GM08714 (cell line): ENCODE data around the gene SPINK2.

ENCODE experiments used
- H3K4me3 ChIP-seq: fragments of 200-500 bp; sonication (Bioruptor generic); 2 replicates; pipeline ENCODE4 v1.5.1; 2014; ENCODE audit warnings: mild to moderate bottlenecking, low read length, inconsistent platforms
- ZNF274 ChIP-seq: IDR thresholded peaks from 2 replicates; pipeline ENCODE4 v1.6.1; 2012; ENCODE audit warnings: mild to moderate bottlenecking, low read depth, low read length

SPINK2 gene, protein sequence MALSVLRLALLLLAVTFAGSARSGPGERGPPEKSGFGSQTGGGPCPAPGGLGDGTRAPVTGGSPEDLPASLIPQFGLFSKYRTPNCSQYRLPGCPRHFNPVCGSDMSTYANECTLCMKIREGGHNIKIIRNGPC

DNA sequence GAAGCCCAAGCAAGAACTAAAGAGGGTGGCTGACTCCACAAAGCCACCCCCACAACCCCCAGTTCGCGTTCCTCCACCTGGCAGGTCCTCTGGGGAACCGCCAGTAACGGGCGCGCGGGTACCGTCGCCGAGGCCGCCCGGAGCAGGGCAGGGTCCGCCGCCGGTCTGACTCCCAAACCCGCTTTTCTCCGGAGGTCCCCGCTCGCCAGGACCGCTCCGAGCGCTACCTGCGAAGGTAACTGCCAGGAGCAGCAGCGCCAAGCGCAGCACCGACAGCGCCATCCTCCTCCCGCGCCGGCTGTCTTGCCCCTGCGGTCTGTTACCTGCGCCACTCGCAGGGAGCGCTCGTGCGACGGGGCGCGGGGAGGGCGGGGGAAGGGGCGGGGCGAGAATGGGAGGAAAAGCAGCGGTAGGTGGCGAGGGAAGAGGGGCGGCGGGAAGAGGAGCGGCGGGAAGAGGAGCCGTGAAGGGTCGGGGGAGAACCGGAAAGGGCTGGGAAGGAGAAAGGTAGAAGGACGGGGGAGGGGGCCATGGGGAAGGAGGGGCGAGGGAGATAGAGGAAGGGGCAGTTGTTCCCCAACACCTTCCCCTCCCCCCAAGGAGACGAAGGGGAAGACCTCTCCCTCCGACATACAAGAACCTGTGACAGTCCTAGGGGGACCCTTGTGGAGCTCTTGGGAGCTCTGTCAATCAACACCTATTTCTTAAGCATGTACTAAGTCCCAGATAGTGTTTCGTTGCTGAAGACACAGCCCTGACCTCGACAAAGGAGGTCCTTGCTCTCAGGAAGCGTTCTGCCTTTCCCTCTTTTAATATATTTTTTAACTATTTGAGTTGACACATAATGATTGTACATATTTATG lies at the start of gene SPINK2:
Gene SPINK2, minus strand, starts transcription at position 321 of the 863 bp plus-strand sequence. Its CDS starts 39 bp downstream, at position 282.
- H3K4me3 ChIP-seq, result peak within 1 kb of the TSS; percentile 29; the same call in 1 of the 2 replicates
- no peak for TF ChIP-seq ZNF274

DNA sequence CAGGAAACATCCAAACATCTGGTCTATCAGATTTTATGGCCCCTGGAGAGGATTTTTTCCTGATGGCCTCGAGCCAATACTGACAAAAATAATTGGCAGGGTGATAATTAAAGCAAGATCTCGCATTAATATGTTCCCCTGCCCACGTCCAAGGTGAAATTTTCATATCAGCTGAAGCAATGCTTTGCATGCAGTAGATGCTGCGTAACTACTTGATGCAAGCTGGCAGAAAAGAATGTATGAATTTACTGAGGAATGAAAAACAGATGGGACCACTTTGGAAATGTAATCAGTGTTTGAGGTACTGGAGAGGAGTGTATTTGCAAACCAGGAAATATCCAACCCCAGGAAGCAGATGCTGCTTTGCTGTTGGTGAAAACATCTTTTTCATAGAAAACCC lies 49.4 kb upstream of the SPINK2 start:
- H3K4me3 ChIP-seq, result no peak overlapping the region
- no peak for TF ChIP-seq ZNF274

DNA sequence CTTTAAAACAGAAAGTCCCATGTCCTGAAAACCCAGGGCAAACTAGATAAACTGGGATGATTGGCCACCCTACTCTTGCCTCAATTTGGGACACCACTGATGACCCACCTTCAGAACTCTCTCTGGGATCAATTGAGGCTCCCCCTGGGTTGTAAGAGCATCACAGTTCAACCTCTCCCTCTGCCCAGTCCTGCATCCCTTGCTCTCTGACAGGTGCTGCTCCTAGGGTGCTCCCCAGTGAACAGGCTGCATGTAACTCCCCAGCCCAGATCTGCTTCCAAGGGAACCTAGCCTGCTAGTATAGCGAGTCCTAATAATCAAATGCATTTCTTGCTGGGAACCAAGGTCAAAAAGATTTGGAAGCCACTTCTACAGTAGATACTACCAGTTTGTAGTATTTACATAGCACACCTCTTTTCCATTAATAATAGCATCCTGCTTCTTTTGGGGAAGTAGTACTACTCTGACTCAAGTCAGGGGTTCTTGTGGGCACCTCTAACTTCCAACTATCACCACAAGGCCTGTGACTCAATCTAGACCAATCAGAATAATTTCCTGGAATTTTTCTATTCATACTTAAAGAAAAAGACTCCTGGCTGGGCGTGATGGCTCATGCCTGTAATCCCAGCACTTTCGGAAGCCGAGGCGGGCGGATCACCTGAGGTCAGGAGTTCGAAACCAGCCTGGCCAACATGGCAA lies 42.1 kb upstream of the SPINK2 start:
- H3K4me3 ChIP-seq, result no peak overlapping the region
- no peak for TF ChIP-seq ZNF274

DNA sequence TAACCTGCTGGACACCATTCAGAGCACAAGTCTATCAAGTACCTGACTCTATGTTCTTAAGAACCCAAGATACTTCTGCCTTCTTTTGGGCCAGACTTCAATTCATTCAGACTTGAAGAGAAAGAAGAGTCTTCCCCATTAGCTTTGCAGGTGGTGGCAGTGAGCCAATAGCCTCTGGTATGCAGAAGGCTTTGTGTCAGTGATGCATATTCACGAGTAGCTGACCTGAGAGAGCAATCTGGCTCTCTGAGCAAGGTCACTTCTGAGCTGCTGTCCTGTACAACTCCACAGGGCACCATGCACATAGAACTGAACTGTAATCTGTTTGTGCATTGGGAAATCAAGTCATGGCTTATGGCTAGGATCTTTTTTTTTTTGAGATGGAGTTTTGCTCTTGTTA lies 39.9 kb upstream of the SPINK2 start:
- no peak overlapping the region for H3K4me3 ChIP-seq
- no peak for TF ChIP-seq ZNF274

DNA sequence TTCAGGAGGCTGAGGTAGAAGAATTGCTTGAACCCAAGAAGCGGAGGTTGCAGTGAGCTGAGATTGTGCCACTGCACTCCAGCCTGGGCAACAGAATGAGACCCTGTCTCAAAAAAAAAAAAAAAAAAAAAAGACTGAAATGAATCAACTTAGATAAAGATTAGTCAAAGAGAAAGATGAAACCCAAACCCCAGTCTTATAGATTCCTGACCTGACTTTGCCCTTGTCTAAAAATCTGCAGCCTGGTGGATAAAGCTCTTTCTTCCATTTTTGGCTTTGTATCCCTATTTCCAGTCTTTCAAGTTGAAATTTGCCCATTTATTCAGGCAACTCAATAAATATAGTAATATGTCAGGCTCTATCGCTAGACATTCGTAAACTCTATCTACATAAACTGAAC lies 39.3 kb upstream of the SPINK2 start:
- H3K4me3 ChIP-seq, result no peak overlapping the region
- no peak for TF ChIP-seq ZNF274

DNA sequence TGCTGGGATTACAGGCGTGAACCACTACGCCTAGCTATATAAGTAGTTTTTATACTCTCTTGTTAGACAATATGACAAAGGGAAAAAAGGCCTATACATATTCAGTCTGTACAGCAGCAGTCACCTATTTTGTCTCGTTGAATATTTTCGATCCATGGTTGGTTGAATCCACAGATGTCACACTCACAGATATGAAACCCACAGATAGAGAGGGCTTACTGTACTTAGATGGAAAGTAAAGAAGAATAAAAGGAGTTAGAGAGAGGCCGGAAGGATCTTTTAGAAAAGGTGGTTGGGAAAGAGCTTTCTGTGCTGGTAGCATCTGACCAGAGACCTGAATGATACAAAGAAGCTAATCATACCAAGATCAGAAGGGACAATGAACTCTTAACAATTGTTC lies 38.3 kb upstream of the SPINK2 start:
- H3K4me3 ChIP-seq, result no peak overlapping the region
- TF ChIP-seq ZNF274, result no peak

DNA sequence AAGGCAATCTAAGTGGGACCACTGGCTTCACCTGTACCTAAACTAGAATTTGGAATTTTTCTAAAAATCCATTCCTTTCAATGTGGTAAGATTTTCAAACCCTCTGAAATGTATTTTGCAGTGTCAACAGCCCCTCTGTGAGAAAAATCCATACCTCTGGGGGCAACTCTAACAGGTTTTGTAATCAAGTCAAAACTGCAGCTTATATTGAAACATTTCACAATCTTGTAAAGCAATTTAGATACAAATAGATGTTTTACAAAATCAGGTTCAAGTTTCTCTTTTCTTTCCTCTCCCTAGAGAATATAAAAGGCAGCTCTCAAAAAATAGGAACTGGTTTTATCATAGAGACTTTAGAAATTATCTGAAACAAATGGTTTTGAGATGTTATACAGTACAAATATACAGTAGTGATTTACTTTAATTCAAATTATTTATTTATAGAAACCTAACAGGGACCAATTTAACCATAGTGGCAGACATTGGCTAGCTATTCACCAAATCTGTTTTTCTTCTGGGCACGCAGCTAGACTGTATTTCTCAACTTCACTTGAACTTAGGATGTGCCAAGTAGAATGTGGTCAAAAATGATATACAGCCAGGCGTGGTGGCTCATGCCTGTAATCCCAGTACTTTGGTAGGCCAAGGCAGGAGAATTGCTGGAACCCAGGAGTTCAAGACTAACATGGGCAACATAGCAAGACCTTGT lies 36.3 kb upstream of the SPINK2 start:
- no peak for TF ChIP-seq ZNF274
- no peak overlapping the region for H3K4me3 ChIP-seq

DNA sequence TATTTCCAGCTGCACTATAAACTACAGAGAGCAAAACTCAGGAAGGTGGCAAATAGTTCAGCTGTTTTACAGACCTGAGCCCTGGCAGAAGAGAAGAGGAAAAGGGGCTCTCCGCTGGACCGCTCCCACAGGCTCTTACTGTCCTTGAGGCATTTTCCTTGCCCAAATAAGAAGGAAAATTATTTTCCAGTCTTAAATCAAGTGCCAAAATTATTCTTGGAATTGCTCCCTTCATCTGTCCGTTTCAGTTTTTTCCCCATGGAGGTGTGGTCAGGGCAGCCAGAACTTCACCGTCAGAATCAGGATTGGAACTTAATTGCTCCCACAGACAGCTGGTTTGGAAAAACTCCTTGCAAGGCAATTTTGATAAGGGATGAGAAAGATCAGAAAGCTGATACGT lies 35.2 kb upstream of the SPINK2 start:
- TF ChIP-seq ZNF274, result no peak
- no peak overlapping the region for H3K4me3 ChIP-seq

DNA sequence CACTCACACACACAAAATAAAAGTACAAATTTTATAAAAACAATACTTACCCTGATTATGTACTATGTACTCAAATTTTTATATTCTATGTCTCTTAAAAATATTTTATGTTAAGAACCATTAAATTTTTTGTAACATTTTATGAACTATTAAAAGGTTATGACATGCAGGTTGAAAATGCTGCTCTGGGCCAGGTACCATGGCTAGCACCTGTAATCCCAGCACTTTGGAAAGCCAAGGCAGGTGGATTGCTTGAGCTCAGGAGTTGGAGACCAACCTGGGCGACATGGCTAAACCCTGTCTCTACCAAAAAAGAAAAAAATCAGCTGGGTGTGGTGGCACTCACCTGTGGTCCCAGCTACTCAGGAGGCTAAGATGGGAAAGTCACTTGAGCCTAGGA lies 29.4 kb upstream of the SPINK2 start:
- H3K4me3 ChIP-seq, result no peak overlapping the region
- no peak for TF ChIP-seq ZNF274

DNA sequence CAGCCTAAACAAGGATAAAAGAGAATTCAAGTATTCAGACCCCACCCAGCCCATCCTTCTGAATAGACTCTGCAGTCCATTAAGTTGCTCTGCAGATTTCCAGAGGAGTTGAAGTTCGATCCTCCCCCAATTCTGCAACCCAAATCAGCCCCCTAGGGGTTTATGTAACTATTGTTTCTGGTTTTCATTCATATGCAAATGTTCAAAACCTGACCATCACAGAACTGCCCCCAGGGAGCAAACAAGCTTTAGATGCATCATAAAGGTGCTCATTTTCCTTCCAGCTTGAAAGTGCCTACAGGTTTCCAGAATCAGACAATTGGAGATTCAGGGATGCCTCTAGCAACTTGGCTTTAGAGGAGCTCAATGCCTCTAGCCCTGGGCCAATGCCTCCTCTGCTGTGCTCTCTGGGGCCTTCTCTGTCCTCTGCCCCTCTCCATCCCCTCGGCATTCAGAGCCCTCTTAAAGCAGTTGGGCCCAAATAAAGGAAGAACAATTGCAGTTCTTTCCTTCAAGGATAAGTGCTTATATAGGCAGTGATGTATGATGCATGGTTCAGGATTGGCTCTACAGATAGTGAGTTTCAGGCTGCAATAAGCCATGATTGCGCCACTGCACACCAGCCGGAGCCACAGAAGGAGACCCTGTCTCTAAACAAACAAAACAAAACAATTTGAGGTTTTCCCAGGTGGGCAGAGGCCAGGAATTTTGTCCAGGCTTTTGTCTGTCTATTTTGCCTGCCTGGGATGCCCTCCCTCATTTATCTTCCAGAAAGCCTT lies 23.5 kb upstream of the SPINK2 start:
- no peak for TF ChIP-seq ZNF274
- H3K4me3 ChIP-seq, result no peak overlapping the region

DNA sequence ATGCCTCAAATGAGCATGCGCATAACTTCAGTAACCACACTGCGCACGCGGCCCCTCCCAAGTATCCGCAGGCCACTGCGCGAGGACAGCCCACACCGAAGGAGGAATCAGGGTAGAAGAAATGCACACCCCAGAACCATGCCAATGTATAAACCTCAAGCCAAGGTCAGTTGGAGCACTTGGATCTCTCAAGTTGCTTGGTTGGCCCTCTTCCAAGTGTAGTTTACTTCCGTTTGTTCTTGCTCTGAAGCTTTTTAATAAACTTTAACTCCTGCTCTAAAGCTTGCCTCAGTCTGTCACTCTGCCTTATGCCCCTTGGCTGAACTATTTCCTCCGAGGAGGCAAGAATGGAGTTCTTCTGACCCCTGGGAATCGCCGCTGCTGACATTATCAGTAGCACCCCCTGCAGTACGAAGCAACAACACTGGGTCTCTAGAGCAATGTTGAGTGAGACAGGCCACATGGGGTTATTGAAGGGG lies 22.0 kb upstream of the SPINK2 start:
- no peak for TF ChIP-seq ZNF274
- no peak overlapping the region for H3K4me3 ChIP-seq

DNA sequence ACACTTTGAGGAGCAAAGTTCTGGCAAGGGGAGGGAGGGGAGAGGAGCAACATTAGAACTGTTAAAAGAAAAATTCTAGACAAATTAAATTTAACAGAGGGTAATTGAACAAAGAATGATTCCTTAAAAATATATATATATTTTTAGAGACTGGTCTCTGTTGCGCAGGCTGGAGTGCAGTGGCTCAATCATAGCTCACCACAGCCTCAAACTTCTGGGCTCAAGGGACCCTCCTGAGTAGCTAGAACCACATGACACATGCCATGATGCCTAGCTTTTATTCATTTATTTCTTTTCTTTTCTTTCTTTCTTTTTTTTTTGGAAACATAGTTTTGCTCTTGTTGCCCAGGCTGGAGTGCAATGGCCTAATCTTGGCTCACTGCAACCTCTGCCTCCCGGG lies 19.1 kb upstream of the SPINK2 start:
- H3K4me3 ChIP-seq, result no peak overlapping the region
- TF ChIP-seq ZNF274, result no peak

DNA sequence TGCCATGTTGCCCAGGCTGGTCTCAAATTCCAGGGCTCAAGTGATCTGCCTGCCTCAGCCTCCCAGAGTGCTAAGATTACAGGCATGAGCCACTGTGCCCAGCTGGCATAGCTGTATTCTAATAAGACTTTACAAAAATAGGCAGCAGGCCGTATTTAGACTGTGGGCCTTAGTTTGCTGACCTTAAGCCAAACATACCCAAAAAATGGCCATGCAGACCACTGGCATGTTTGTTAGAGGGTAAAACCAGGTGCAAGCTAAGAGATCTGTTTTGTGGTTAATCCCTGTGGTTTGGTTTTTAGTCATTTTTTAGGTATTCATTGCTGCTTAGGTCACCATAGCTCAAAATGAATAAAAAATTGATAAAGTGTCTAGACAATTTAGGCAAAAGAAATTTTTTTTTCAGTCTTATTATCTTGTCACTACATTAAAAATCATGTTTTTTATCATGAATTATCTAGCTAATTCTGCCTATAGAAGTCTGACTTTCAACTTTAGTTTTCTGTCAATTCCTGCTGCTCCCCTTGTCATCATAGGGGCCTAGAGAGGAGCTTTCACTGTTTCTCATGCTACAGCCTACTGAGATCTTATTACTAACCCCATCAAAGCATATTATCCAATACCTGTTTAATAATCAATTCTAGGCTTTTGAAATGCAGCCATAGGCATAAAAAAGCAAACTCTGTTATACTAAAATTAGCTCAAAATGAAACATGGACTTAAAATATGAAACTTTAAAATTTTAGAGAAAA lies 7.5 kb upstream of the SPINK2 start:
- no peak for TF ChIP-seq ZNF274
- H3K4me3 ChIP-seq, result no peak overlapping the region
